ENCODE data around the gene F10.
"Not testable (repeated sequence)": the region's sequence is repeated elsewhere in the genome, so short reads cannot be mapped to it uniquely, and the experiment has no call there.

Gene F10

DNA sequence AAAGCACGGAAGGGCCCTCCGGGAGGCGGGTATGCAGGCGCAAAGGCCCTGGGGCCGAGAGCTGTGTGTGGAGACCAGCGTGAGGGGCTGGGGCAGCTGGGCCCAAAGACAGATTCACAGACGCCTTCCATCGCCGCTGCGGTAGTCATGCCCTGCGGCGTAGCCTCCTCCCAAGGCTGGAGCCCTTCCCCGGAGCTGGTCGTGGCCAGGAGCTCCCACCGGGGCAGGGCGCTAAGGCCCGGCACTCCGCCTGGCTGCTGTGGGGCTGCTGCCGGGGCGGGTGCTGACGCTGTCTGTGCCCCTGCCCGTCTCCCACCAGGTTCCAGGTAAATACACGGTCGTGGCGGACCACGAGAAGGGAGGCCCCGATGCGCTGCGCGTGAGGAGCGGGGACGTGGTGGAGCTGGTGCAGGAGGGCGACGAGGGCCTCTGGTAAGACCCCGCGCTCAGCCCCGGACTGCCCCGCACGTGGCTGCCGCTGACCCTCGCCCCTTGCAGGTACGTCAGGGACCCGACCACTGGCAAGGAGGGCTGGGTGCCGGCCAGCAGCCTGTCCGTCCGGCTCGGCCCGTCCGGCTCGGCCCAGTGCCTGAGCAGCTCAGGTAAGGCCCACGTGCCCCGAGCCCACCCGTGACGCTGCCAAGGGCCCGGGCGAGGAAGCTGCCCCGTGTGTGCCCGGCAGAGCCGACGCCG is 26.4 kb upstream of the F10 start:
- Histone ChIP-seq H3K27ac (ENCODE audit: low read length) (no peak overlapping the region), H3K36me3 (ENCODE audit: insufficient read depth, low read depth, low read length) (no peaks in the 10 kb centered on the region), H3K27me3 (ENCODE audit: insufficient read depth, low read length) (no peaks in the 10 kb centered on the region), H3K4me3 (ENCODE audit: low read length) (no peak overlapping the region), H3K4me1 (ENCODE audit: insufficient read depth, low read length) (no peaks in the 10 kb centered on the region), H3K9me3 (ENCODE audit: insufficient read depth, low read depth, low read length) (no peaks in the 10 kb centered on the region), H3K9ac (ENCODE audit: low read depth, low read length) (no peak overlapping the region)

DNA sequence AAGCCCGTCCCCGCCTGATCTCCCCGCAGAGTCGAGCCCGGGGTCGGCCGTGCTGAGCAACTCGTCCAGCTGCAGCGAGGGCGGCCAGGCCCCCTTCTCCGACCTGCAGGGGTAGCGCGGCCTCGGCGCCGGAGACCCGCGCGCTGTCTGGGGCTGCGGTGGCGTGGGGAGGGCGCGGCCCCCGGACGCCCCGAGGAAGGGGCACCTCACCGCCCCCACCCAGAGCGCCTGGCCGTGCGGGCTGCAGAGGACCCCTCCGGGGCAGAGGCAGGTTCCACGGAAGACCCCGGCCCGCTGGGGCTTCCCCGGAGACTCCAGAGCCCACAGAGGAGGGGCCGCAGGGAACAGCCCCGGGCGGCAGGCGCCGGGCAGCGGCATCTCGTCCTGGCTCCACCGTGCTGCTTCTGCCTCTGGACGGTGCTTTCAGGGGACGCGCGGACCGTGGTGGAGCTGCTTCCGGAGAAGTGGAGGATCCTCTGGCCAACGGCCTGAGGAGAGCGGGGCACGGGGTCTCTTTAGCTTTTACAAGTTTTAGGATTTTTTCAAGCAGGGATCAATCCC is 25.8 kb upstream of the F10 start:
- no peaks in the 10 kb centered on the region for H3K36me3 ChIP-seq (ENCODE audit: insufficient read depth, low read depth, low read length)
- H3K4me1 ChIP-seq (ENCODE audit: insufficient read depth, low read length): no peaks in the 10 kb centered on the region
- H3K4me3 ChIP-seq (ENCODE audit: low read length): no peak overlapping the region
- no peak overlapping the region for H3K9ac ChIP-seq (ENCODE audit: low read depth, low read length)
- no peak overlapping the region for H3K27ac ChIP-seq (ENCODE audit: low read length)
- no peaks in the 10 kb centered on the region for H3K27me3 ChIP-seq (ENCODE audit: insufficient read depth, low read length)
- no peaks in the 10 kb centered on the region for H3K9me3 ChIP-seq (ENCODE audit: insufficient read depth, low read depth, low read length)

DNA sequence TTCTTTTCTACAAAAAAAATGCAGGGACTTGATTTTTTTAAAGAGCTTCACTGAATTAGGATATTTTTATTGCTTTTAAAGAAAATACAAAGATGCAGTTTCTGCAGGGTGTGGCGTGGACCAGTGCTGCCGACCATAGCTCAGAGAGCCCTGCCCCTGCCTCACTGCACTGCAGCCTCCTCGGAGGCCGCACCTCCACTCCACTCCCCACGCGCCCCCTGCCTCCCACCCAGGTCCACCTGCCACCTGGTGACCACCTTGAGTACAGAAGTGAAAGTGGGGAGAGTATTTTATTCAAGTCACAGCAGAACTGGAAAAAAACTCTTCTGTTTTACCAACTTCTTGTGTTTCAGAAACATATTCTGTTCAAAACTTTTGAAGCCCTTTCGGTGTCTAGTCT is 24.9 kb upstream of the F10 start:
- H3K27ac ChIP-seq (ENCODE audit: low read length): no peak overlapping the region
- no peaks in the 10 kb centered on the region for H3K36me3 ChIP-seq (ENCODE audit: insufficient read depth, low read depth, low read length)
- no peaks in the 10 kb centered on the region for H3K9me3 ChIP-seq (ENCODE audit: insufficient read depth, low read depth, low read length)
- H3K4me3 ChIP-seq (ENCODE audit: low read length): no peak overlapping the region
- H3K4me1 ChIP-seq (ENCODE audit: insufficient read depth, low read length): no peaks in the 10 kb centered on the region
- H3K9ac ChIP-seq (ENCODE audit: low read depth, low read length): no peak overlapping the region
- no peaks in the 10 kb centered on the region for H3K27me3 ChIP-seq (ENCODE audit: insufficient read depth, low read length)

DNA sequence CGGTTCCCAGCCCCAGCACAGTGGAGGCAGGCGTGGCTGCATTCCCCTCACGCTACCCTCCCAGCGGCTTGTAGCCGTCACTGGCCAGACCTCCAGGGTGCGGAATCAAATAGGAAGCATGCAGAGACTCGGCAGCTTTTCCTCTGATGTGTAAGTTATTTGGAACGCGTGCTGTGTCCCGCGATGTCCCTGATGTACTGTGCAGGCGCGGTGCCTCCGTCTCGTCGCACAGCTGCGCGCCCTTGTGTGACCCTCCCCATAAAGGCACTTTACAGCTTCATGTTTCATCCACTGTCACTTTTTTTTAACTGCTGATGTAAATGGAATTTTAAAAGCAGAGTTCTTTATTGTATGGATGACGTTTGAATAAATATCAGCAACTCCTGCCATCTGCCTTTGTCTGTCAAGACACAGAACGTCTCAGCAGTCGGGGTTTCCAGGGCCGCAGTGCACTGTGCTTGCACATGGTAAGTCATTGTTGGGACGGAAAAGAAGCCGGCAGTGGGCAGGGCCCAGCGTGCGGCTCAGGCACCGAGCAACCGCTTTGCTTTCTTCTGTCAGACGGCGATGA is 24.4 kb upstream of the F10 start:
- Histone ChIP-seq H3K36me3 (ENCODE audit: insufficient read depth, low read depth, low read length) (no peaks in the 10 kb centered on the region), H3K9me3 (ENCODE audit: insufficient read depth, low read depth, low read length) (no peaks in the 10 kb centered on the region), H3K9ac (ENCODE audit: low read depth, low read length) (no peak overlapping the region), H3K27me3 (ENCODE audit: insufficient read depth, low read length) (no peaks in the 10 kb centered on the region), H3K4me3 (ENCODE audit: low read length) (no peak overlapping the region), H3K27ac (ENCODE audit: low read length) (no peak overlapping the region), H3K4me1 (ENCODE audit: insufficient read depth, low read length) (no peaks in the 10 kb centered on the region)

DNA sequence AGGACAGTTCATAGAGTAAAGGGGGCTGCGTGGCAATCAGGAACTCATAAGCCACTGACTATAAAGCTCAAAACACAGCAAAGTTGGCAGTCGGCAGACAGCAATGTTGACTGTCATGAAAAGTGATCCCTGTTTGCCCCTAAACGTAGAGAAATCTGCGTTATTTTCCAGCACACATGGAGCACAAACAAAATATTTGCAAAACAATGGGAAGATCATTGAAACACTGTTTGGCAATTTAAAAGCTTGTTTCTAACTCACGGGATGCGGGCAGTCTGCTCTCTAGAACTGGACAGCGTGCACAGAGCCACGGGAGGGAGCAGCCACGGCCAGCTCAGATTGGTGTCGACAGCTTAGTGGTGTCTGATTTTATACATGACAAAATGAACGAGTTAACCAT is 23.5 kb upstream of the F10 start:
- no peaks in the 10 kb centered on the region for H3K36me3 ChIP-seq (ENCODE audit: insufficient read depth, low read depth, low read length)
- no peak overlapping the region for H3K4me3 ChIP-seq (ENCODE audit: low read length)
- H3K4me1 ChIP-seq (ENCODE audit: insufficient read depth, low read length): no peaks in the 10 kb centered on the region
- H3K9ac ChIP-seq (ENCODE audit: low read depth, low read length): no peak overlapping the region
- H3K27me3 ChIP-seq (ENCODE audit: insufficient read depth, low read length): no peaks in the 10 kb centered on the region
- no peaks in the 10 kb centered on the region for H3K9me3 ChIP-seq (ENCODE audit: insufficient read depth, low read depth, low read length)
- no peak overlapping the region for H3K27ac ChIP-seq (ENCODE audit: low read length)

DNA sequence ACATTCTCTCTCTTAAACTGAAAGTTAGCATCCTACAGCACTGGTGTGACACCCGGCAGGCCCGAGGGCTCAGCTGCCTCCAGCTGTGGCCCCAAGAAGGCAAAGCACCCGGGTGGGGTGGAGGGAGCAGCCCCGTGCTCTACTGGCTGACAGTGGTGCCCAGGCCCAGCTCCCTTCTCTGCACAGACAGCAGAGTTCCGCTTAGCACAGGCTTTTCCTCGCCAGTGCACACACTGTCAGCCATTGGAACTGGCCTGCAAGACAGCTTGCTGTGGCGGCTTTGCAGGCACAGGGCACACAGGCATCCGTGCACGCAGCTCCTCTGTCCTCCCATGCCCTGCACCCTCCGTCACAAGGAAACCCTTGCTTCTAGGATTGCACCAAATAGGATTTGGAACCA is 20.3 kb upstream of the F10 start:
- H3K27ac ChIP-seq (ENCODE audit: low read length); H3K27me3 ChIP-seq (ENCODE audit: insufficient read depth, low read length): not testable (repeated sequence)

DNA sequence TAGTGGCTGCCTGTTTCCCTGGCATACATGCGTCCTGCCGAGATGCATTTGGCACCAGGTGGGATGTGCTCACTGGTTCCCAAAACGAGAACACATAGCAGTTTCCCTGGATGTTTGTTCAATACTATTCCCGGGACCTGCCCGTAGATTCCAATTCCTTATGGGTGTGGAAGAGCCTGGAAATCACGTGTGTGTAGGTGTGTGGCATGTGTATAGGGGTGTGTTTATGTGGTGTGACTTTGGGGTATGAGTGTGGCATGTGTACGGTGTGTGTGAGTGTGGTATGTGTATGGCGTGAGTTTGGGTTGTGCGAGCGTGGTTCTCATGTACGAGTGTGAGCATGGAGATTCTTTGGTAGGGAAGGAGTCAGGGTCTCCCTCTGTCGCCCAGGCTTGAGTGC is 19.9 kb upstream of the F10 start:
- Histone ChIP-seq H3K27me3 (ENCODE audit: insufficient read depth, low read length) (no peaks in the 10 kb centered on the region), H3K36me3 (ENCODE audit: insufficient read depth, low read depth, low read length) (no peaks in the 10 kb centered on the region), H3K4me1 (ENCODE audit: insufficient read depth, low read length) (peaks cover 4% of the 10 kb centered on the region; the same call in 1 of the 2 replicates), H3K27ac (ENCODE audit: low read length) (no peak overlapping the region), H3K4me3 (ENCODE audit: low read length) (no peak overlapping the region), H3K9ac (ENCODE audit: low read depth, low read length) (no peak overlapping the region), H3K9me3 (ENCODE audit: insufficient read depth, low read depth, low read length) (no peaks in the 10 kb centered on the region)

More for the DNA sequence above, 20.3 kb upstream of the F10 start:
- H3K4me3 ChIP-seq (ENCODE audit: low read length); H3K9ac ChIP-seq (ENCODE audit: low read depth, low read length); H3K36me3 ChIP-seq (ENCODE audit: insufficient read depth, low read depth, low read length); H3K9me3 ChIP-seq (ENCODE audit: insufficient read depth, low read depth, low read length); H3K4me1 ChIP-seq (ENCODE audit: insufficient read depth, low read length): not testable (repeated sequence)

DNA sequence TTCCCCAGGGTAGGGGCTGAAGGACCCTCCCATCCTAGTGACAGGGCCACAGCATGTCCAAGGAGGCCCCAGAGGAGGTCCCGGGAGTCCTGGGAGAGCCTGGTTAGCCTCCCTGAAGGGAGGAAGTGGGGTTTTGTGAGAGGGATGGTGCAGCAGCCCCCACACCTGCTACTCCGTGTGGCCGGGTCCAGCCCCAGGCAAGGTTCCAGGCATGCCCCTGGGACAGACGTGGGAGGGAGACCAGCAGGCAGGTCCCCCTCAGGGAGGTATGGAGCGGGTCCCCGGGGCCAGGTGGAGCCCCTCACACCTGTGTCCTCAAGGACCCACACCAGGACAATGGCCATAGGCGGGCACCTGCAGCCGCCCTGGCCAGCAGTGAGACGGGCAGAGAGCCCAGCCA is 19.0 kb upstream of the F10 start:
- Histone ChIP-seq H3K4me3 (ENCODE audit: low read length) (no peak overlapping the region), H3K9ac (ENCODE audit: low read depth, low read length) (no peak overlapping the region), H3K9me3 (ENCODE audit: insufficient read depth, low read depth, low read length) (no peaks in the 10 kb centered on the region), H3K4me1 (ENCODE audit: insufficient read depth, low read length) (peaks cover 4% of the 10 kb centered on the region; the same call in 1 of the 2 replicates), H3K27ac (ENCODE audit: low read length) (no peak overlapping the region), H3K36me3 (ENCODE audit: insufficient read depth, low read depth, low read length) (no peaks in the 10 kb centered on the region), H3K27me3 (ENCODE audit: insufficient read depth, low read length) (peaks cover 3% of the 10 kb centered on the region; the same call in 1 of the 2 replicates)

DNA sequence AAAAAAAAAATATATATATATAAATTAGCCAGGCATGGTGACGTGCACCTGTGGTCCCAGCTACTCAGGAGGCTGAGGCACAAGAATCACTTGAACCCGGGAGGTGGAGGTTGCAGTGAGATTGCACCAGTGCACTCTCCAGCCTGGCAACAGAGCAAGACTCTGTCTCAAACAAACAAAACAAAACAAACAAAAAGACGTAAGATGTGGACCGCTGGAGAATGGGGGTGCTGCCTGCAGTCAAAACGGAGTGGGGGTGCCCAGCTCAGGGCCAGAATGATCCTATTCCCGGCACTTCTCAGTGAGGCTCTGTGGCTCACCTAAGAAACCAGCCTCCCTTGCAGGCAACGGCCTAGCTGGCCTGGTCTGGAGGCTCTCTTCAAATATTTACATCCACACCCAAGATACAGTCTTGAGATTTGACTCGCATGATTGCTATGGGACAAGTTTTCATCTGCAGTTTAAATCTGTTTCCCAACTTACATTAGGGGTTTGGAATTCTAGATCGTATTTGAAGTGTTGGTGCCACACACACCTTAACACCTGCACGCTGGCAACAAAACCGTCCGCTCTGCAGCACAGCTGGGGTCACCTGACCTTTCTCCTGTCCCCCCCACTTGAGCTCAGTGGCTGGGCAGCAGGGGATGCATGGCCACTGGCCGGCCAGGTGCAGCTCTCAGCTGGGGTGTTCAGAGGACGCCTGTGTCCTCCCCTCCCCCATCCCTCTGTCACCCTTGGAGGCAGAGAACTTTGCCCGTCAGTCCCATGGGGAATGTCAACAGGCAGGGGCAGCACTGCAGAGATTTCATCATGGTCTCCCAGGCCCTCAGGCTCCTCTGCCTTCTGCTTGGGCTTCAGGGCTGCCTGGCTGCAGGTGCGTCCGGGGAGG is 17.3 kb upstream of the F10 start, which contains the start of gene F7:
F7 (plus strand) TSS at position 760 of the 889 bp plus-strand sequence; CDS start at position 811, 51 bp downstream.
- H3K27me3 ChIP-seq (ENCODE audit: insufficient read depth, low read length): peaks cover 17% of the 10 kb centered on the region
- H3K4me3 ChIP-seq (ENCODE audit: low read length): no peak within 1 kb of the TSS
- no peaks in the 10 kb centered on the region for H3K36me3 ChIP-seq (ENCODE audit: insufficient read depth, low read depth, low read length)
- peaks cover 4% of the 10 kb centered on the region; the same call in 1 of the 2 replicates for H3K4me1 ChIP-seq (ENCODE audit: insufficient read depth, low read length)
- no peak within 1 kb of the TSS for H3K27ac ChIP-seq (ENCODE audit: low read length)
- H3K9me3 ChIP-seq (ENCODE audit: insufficient read depth, low read depth, low read length): no peaks in the 10 kb centered on the region
- H3K9ac ChIP-seq (ENCODE audit: low read depth, low read length): no peak within 1 kb of the TSS

DNA sequence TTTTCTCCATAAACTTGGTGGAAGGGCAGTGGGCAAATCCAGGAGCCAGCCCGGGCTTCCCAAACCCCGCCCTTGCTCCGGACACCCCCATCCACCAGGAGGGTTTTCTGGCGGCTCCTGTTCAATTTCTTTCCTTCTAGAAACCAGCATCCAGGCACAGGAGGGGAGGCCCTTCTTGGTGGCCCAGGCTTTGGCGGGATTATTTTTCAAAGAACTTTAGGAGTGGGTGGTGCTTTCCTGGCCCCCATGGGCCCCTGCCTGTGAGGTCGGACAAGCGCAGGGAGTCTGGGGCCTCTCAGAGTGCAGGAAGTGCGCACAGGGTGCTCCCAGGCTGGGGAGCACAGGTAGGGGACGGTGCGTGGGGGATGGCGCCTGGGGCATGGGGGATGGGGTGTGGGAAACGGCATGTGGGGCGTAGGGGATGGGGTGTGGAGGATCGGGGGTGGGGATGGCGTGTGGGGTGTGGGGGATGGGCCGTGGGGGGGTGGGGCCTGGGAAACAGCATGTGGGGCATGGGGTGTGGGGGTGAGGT is 16.6 kb upstream of the F10 start:
- no peak overlapping the region for H3K9ac ChIP-seq (ENCODE audit: low read depth, low read length)
- H3K9me3 ChIP-seq (ENCODE audit: insufficient read depth, low read depth, low read length): no peaks in the 10 kb centered on the region
- H3K27ac ChIP-seq (ENCODE audit: low read length): no peak overlapping the region
- no peaks in the 10 kb centered on the region for H3K36me3 ChIP-seq (ENCODE audit: insufficient read depth, low read depth, low read length)
- H3K4me3 ChIP-seq (ENCODE audit: low read length): no peak overlapping the region
- peaks cover 24% of the 10 kb centered on the region for H3K27me3 ChIP-seq (ENCODE audit: insufficient read depth, low read length)
- peaks cover 4% of the 10 kb centered on the region; the same call in 1 of the 2 replicates for H3K4me1 ChIP-seq (ENCODE audit: insufficient read depth, low read length)

DNA sequence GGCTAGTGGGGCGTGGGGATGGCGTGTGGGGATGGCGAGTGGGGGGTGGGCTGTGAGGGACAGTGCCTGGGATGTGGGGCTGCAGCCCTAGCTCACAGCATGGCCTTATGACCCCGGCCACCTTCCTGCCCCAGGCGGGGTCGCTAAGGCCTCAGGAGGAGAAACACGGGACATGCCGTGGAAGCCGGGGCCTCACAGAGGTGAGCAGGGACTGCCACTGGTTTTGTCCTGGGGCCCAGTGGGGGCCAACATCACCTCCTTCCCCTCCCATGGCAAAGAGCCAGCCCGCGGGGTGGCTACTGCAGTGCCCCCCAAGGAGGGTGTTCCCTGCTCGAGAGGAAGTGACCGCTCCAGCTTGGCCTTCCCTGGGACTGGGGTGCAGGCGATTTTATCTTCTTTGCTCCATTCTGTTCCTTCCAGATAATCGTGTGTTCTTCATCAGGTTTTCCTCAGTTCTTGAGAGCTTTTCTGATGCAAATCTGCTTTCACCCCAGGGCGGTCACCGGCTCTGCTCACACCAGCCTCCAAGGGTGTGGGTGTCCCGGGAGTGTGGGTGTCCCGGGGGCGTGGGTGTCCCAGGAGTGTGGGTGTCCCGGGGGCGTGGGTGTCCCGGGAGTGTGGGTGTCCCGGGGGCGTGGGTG is 15.8 kb upstream of the F10 start:
- H3K9ac ChIP-seq (ENCODE audit: low read depth, low read length): no peak overlapping the region
- peaks cover 4% of the 10 kb centered on the region; the same call in 1 of the 2 replicates for H3K4me1 ChIP-seq (ENCODE audit: insufficient read depth, low read length)
- H3K27me3 ChIP-seq (ENCODE audit: insufficient read depth, low read length): peaks cover 31% of the 10 kb centered on the region
- H3K4me3 ChIP-seq (ENCODE audit: low read length): no peak overlapping the region
- H3K36me3 ChIP-seq (ENCODE audit: insufficient read depth, low read depth, low read length): no peaks in the 10 kb centered on the region
- no peak overlapping the region for H3K27ac ChIP-seq (ENCODE audit: low read length)
- no peaks in the 10 kb centered on the region for H3K9me3 ChIP-seq (ENCODE audit: insufficient read depth, low read depth, low read length)
